ENCODE data around the gene HPS6.

HPS6 gene

GRCh38 chr10:102102421-102102820 lies 37.3 kb downstream of the HPS6 start:
- peaks cover 3% of the 10 kb centered on the region; the same call in 1 of the 2 replicates for H4K20me1 ChIP-seq (ENCODE audit: insufficient read depth, low read length)
- H3K9ac ChIP-seq (ENCODE audit: low read depth, low read length): no peak overlapping the region
- no peaks in the 10 kb centered on the region for H3K27me3 ChIP-seq (ENCODE audit: insufficient read depth, low read length, poor library complexity)
- no peaks in the 10 kb centered on the region for H3K4me1 ChIP-seq (ENCODE audit: insufficient read depth, low read length)
- no peak overlapping the region for H2AFZ ChIP-seq (ENCODE audit: low read depth, low read length)
- DNase-seq (no peak), ATAC-seq (ENCODE audit: insufficient read depth, low read depth) (no peak)
- H3K4me2 ChIP-seq (ENCODE audit: insufficient read depth, low read length): no peak overlapping the region
- no peaks in the 10 kb centered on the region for H3K79me2 ChIP-seq (ENCODE audit: insufficient read depth, low read length)
- H3K9me3 ChIP-seq (ENCODE audit: insufficient read depth, low read length, severe bottlenecking): no peaks in the 10 kb centered on the region
- H3K36me3 ChIP-seq (ENCODE audit: insufficient read depth, low read length): peaks cover 9% of the 10 kb centered on the region; the same call in 1 of the 2 replicates
- no peak overlapping the region for H3K27ac ChIP-seq (ENCODE audit: low read length)
- TF ChIP-seq CTCF (IDR thresholded peaks at IDR 0.05; ENCODE audit: borderline replicate concordance, extremely low read depth, low read length, poor library complexity, severe bottlenecking) (no peak), EZH2 (IDR thresholded peaks at IDR 0.05; ENCODE audit: borderline replicate concordance, low read depth, low read length, severe bottlenecking) (no peak)
- H3K4me3 ChIP-seq (ENCODE audit: low read depth in 1 of 2, low read length in 2 of 2): no peak overlapping the region

GRCh38 chr10:102106998-102107397 lies 41.8 kb downstream of the HPS6 start:
- Histone ChIP-seq H4K20me1 (ENCODE audit: insufficient read depth, low read length) (peaks cover 9% of the 10 kb centered on the region), H3K9ac (ENCODE audit: low read depth, low read length) (no peak overlapping the region), H3K4me3 (ENCODE audit: low read depth in 1 of 2, low read length in 2 of 2) (no peak overlapping the region), H3K9me3 (ENCODE audit: insufficient read depth, low read length, severe bottlenecking) (no peaks in the 10 kb centered on the region), H3K4me1 (ENCODE audit: insufficient read depth, low read length) (no peaks in the 10 kb centered on the region), H2AFZ (ENCODE audit: low read depth, low read length) (no peak overlapping the region), H3K4me2 (ENCODE audit: insufficient read depth, low read length) (no peak overlapping the region), H3K79me2 (ENCODE audit: insufficient read depth, low read length) (peaks cover 9% of the 10 kb centered on the region), H3K27me3 (ENCODE audit: insufficient read depth, low read length, poor library complexity) (no peaks in the 10 kb centered on the region), H3K36me3 (ENCODE audit: insufficient read depth, low read length) (peaks cover 53% of the 10 kb centered on the region), H3K27ac (ENCODE audit: low read length) (no peak overlapping the region)
- no peak for TF ChIP-seq CTCF (IDR thresholded peaks at IDR 0.05; ENCODE audit: borderline replicate concordance, extremely low read depth, low read length, poor library complexity, severe bottlenecking)
- TF ChIP-seq EZH2 (IDR thresholded peaks at IDR 0.05; ENCODE audit: borderline replicate concordance, low read depth, low read length, severe bottlenecking): no peak
- ATAC-seq (ENCODE audit: insufficient read depth, low read depth): no peak
- no peak for DNase-seq

- Histone ChIP-seq H3K27me3 (ENCODE audit: insufficient read depth, low read length, poor library complexity) (no peaks in the 10 kb centered on the region), H3K36me3 (ENCODE audit: insufficient read depth, low read length) (peaks cover 53% of the 10 kb centered on the region), H3K4me2 (ENCODE audit: insufficient read depth, low read length) (no peak overlapping the region), H3K9me3 (ENCODE audit: insufficient read depth, low read length, severe bottlenecking) (no peaks in the 10 kb centered on the region), H3K4me3 (ENCODE audit: low read depth in 1 of 2, low read length in 2 of 2) (no peak overlapping the region), H3K27ac (ENCODE audit: low read length) (no peak overlapping the region), H3K79me2 (ENCODE audit: insufficient read depth, low read length) (peaks cover 33% of the 10 kb centered on the region), H3K4me1 (ENCODE audit: insufficient read depth, low read length) (peaks cover 19% of the 10 kb centered on the region), H4K20me1 (ENCODE audit: insufficient read depth, low read length) (peaks cover 29% of the 10 kb centered on the region), H3K9ac (ENCODE audit: low read depth, low read length) (no peak overlapping the region), H2AFZ (ENCODE audit: low read depth, low read length) (no peak overlapping the region)
- TF ChIP-seq EZH2 (IDR thresholded peaks at IDR 0.05; ENCODE audit: borderline replicate concordance, low read depth, low read length, severe bottlenecking): no peak
- TF ChIP-seq CTCF (IDR thresholded peaks at IDR 0.05; ENCODE audit: borderline replicate concordance, extremely low read depth, low read length, poor library complexity, severe bottlenecking): no peak
- no peak for ATAC-seq (ENCODE audit: insufficient read depth, low read depth)
- DNase-seq: no peak
Measured at GRCh38 chr10:102109166-102110116, 44.3 kb downstream of the HPS6 start.
